Lower leg skin (tissue), 3 donors: ENCODE measurements around the gene EGR2.

Experiments used
- POLR2A ChIP-seq, 2 donors: fragments of 450-650 bp; IDR thresholded peaks; one replicate each; pipeline ENCODE4 v1.6.1; 2016 to 2017; ENCODE audit warnings: antibody characterized with exemption in 2 of 2, mild to moderate bottlenecking in 1 of 2, moderate library complexity in 1 of 2
- TF ChIP-seq, protein P1 (sequence below), 3 donors: fragments of 450-650 bp; IDR thresholded peaks; one replicate each; pipeline ENCODE4 v1.5.1; 2016; ENCODE audit warnings: antibody characterized with exemption in 3 of 3, mild to moderate bottlenecking in 3 of 3, moderate library complexity in 2 of 3

DNA sequence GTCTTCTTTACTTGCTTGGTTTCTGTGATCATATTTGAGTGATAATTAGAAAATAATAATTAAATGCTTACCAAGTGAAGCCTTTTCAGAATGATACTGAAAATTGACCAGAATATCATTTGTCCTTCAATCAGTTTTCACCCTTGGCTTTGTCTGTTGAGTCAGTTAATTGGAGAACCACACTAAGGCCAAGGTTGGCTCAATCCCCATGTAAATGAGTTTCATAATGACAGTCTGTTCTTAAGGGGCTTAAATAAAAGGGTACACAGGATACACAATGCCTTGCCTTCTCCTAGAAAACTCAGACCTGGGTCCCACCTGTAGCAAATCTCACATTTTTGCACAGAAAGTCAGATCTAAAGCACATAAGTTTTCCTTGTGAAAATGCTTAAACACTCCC is 31.3 kb upstream of the EGR2 start:
- TF ChIP-seq, protein P1, sequence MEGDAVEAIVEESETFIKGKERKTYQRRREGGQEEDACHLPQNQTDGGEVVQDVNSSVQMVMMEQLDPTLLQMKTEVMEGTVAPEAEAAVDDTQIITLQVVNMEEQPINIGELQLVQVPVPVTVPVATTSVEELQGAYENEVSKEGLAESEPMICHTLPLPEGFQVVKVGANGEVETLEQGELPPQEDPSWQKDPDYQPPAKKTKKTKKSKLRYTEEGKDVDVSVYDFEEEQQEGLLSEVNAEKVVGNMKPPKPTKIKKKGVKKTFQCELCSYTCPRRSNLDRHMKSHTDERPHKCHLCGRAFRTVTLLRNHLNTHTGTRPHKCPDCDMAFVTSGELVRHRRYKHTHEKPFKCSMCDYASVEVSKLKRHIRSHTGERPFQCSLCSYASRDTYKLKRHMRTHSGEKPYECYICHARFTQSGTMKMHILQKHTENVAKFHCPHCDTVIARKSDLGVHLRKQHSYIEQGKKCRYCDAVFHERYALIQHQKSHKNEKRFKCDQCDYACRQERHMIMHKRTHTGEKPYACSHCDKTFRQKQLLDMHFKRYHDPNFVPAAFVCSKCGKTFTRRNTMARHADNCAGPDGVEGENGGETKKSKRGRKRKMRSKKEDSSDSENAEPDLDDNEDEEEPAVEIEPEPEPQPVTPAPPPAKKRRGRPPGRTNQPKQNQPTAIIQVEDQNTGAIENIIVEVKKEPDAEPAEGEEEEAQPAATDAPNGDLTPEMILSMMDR (IDR thresholded peaks at IDR 0.05) = no peak
- TF ChIP-seq POLR2A (IDR thresholded peaks at IDR 0.05) = no peak
